ENCODE data around the gene PSD2. TPM values are rescaled to one million over a fixed set of nuclear protein-coding genes. Genes with fewer than 3 reads are reported as not detected.

The PSD2 gene
- total and polyA plus RNA-seq, 2 of the 13 experiments (the other 11 are each of a cell fraction or from before 2014, with no cell fraction given) = 0.07 TPM; not detected in 1

DNA sequence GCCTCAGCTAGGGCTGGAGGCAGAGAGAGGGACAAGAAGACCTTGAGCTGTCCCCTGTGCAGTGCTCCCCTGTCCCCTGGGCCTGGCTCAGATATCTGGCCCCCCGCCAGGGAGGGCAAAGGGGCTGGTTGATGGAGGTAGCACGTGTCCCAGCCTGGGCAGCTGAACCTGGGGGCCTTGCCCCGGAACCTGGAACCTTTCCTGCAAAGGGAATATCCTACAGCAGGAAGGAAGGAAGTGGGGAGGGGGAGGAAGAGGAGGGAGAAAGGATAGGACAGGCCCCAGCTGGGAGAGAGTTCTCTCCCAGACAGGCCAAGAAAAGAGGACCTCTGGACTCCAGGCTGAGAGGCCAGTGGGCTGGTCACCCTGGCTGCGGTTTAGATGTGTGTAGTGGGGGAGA, 27.6 kb upstream of the PSD2 start (continued):
- TF ChIP-seq LBX2 (CRISPR knock-in tag; IDR thresholded peaks at IDR 0.05; ENCODE audit: borderline replicate concordance) (no peak), SATB2 (CRISPR knock-in tag; IDR thresholded peaks at IDR 0.05) (no peak), ZNF616 (CRISPR knock-in tag; IDR thresholded peaks at IDR 0.05; ENCODE audit: low read depth) (no peak), SOX5 (CRISPR knock-in tag; IDR thresholded peaks at IDR 0.05; ENCODE audit: borderline replicate concordance) (peak; percentile 43; the same call in 1 of the 2 replicates), ZNF543 (CRISPR knock-in tag; IDR thresholded peaks at IDR 0.05) (no peak), ZNF609 (CRISPR knock-in tag; IDR thresholded peaks at IDR 0.05; ENCODE audit: borderline replicate concordance) (no peak), MAFG (CRISPR knock-in tag; IDR thresholded peaks at IDR 0.05) (no peak), PLSCR1 (CRISPR knock-in tag; IDR thresholded peaks at IDR 0.05; ENCODE audit: borderline replicate concordance) (no peak), SP1 (IDR thresholded peaks at IDR 0.05) (no peak), SP1 (CRISPR knock-in tag; IDR thresholded peaks at IDR 0.05) (no peak), ARNT2 (CRISPR knock-in tag; IDR thresholded peaks at IDR 0.05; ENCODE audit: low read depth) (no peak)
- TF ChIP-seq, protein P1, sequence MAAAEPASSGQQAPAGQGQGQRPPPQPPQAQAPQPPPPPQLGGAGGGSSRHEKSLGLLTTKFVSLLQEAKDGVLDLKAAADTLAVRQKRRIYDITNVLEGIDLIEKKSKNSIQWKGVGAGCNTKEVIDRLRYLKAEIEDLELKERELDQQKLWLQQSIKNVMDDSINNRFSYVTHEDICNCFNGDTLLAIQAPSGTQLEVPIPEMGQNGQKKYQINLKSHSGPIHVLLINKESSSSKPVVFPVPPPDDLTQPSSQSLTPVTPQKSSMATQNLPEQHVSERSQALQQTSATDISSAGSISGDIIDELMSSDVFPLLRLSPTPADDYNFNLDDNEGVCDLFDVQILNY (CRISPR knock-in tag; conservative IDR thresholded peaks at IDR 0.05) = no peak
- TF ChIP-seq, protein P2, sequence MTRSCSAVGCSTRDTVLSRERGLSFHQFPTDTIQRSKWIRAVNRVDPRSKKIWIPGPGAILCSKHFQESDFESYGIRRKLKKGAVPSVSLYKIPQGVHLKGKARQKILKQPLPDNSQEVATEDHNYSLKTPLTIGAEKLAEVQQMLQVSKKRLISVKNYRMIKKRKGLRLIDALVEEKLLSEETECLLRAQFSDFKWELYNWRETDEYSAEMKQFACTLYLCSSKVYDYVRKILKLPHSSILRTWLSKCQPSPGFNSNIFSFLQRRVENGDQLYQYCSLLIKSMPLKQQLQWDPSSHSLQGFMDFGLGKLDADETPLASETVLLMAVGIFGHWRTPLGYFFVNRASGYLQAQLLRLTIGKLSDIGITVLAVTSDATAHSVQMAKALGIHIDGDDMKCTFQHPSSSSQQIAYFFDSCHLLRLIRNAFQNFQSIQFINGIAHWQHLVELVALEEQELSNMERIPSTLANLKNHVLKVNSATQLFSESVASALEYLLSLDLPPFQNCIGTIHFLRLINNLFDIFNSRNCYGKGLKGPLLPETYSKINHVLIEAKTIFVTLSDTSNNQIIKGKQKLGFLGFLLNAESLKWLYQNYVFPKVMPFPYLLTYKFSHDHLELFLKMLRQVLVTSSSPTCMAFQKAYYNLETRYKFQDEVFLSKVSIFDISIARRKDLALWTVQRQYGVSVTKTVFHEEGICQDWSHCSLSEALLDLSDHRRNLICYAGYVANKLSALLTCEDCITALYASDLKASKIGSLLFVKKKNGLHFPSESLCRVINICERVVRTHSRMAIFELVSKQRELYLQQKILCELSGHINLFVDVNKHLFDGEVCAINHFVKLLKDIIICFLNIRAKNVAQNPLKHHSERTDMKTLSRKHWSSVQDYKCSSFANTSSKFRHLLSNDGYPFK (CRISPR knock-in tag; IDR thresholded peaks at IDR 0.05; ENCODE audit: borderline replicate concordance) = no peak; the same call in 1 of the 2 replicates
- TF ChIP-seq, protein P3, sequence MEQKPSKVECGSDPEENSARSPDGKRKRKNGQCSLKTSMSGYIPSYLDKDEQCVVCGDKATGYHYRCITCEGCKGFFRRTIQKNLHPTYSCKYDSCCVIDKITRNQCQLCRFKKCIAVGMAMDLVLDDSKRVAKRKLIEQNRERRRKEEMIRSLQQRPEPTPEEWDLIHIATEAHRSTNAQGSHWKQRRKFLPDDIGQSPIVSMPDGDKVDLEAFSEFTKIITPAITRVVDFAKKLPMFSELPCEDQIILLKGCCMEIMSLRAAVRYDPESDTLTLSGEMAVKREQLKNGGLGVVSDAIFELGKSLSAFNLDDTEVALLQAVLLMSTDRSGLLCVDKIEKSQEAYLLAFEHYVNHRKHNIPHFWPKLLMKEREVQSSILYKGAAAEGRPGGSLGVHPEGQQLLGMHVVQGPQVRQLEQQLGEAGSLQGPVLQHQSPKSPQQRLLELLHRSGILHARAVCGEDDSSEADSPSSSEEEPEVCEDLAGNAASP (CRISPR knock-in tag; IDR thresholded peaks at IDR 0.05; ENCODE audit: borderline replicate concordance) = no peak
- TF ChIP-seq, protein P4, sequence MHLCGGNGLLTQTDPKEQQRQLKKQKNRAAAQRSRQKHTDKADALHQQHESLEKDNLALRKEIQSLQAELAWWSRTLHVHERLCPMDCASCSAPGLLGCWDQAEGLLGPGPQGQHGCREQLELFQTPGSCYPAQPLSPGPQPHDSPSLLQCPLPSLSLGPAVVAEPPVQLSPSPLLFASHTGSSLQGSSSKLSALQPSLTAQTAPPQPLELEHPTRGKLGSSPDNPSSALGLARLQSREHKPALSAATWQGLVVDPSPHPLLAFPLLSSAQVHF (CRISPR knock-in tag; IDR thresholded peaks at IDR 0.05) = no peak

Data from HepG2 (cell line).